ENCODE measurements around the gene DCDC1.

DCDC1 gene

GRCh38 chr11:31050061-31050765, 319.3 kb downstream of the DCDC1 start:
- Mint-ChIP-seq H3K9me3 (peaks cover 19% of the 10 kb centered on the region), H3K4me3 (no peak overlapping the region), H3K4me1 (no peaks in the 10 kb centered on the region), H3K27me3 (no peaks in the 10 kb centered on the region), H3K36me3 (ENCODE audit: insufficient read depth) (peaks cover 2% of the 10 kb centered on the region), H3K27ac (ENCODE audit: low read depth) (no peak overlapping the region)
- no peak for ATAC-seq (replicated peaks; ENCODE audit: extremely low read depth, poor library complexity, severe bottlenecking)
- DNase-seq (ENCODE audit: low spot score in 2 of 2) = no peak

- no peaks in the 10 kb centered on the region for H3K9me3 Mint-ChIP-seq
- H3K4me1 Mint-ChIP-seq = no peaks in the 10 kb centered on the region
- ATAC-seq (replicated peaks; ENCODE audit: extremely low read depth, poor library complexity, severe bottlenecking) (no peak), DNase-seq (ENCODE audit: low spot score in 2 of 2) (no peak)
- no peaks in the 10 kb centered on the region for H3K27me3 Mint-ChIP-seq
- H3K36me3 Mint-ChIP-seq (ENCODE audit: insufficient read depth) = no peaks in the 10 kb centered on the region
- no peak overlapping the region for H3K27ac Mint-ChIP-seq (ENCODE audit: low read depth)
- H3K4me3 Mint-ChIP-seq = no peak overlapping the region
These were observed 324.2 kb downstream of the DCDC1 start for GRCh38 chr11:31045335-31045734.

- DNase-seq (ENCODE audit: low spot score in 2 of 2) (no peak), ATAC-seq (replicated peaks; ENCODE audit: extremely low read depth, poor library complexity, severe bottlenecking) (no peak)
- H3K4me3 Mint-ChIP-seq = no peak overlapping the region
- no peaks in the 10 kb centered on the region for H3K36me3 Mint-ChIP-seq (ENCODE audit: insufficient read depth)
- H3K4me1 Mint-ChIP-seq = no peaks in the 10 kb centered on the region
- H3K27ac Mint-ChIP-seq (ENCODE audit: low read depth) = no peak overlapping the region
- peaks cover 7% of the 10 kb centered on the region for H3K9me3 Mint-ChIP-seq
- no peaks in the 10 kb centered on the region for H3K27me3 Mint-ChIP-seq
These were observed 339.3 kb downstream of the DCDC1 start for GRCh38 chr11:31030138-31030792.

GRCh38 chr11:31026315-31026714, 343.2 kb downstream of the DCDC1 start:
- no peak for ATAC-seq (replicated peaks; ENCODE audit: extremely low read depth, poor library complexity, severe bottlenecking)
- no peaks in the 10 kb centered on the region for H3K36me3 Mint-ChIP-seq (ENCODE audit: insufficient read depth)
- peaks cover 7% of the 10 kb centered on the region for H3K9me3 Mint-ChIP-seq
- H3K27ac Mint-ChIP-seq (ENCODE audit: low read depth) = no peak overlapping the region
- H3K4me1 Mint-ChIP-seq = no peaks in the 10 kb centered on the region
- no peaks in the 10 kb centered on the region for H3K27me3 Mint-ChIP-seq
- no peak for DNase-seq (ENCODE audit: low spot score in 2 of 2)
- no peak overlapping the region for H3K4me3 Mint-ChIP-seq

- H3K9me3 Mint-ChIP-seq = peaks cover 19% of the 10 kb centered on the region
- no peaks in the 10 kb centered on the region for H3K27me3 Mint-ChIP-seq
- DNase-seq (ENCODE audit: low spot score in 2 of 2) (no peak), ATAC-seq (replicated peaks; ENCODE audit: extremely low read depth, poor library complexity, severe bottlenecking) (no peak)
- no peaks in the 10 kb centered on the region for H3K4me1 Mint-ChIP-seq
- H3K27ac Mint-ChIP-seq (ENCODE audit: low read depth) = no peak overlapping the region
- H3K36me3 Mint-ChIP-seq (ENCODE audit: insufficient read depth) = no peaks in the 10 kb centered on the region
- H3K4me3 Mint-ChIP-seq = no peak overlapping the region
These were observed 347.5 kb downstream of the DCDC1 start for GRCh38 chr11:31022080-31022479.

GRCh38 chr11:31019786-31020185, 349.8 kb downstream of the DCDC1 start:
- DNase-seq (ENCODE audit: low spot score in 2 of 2) (no peak), ATAC-seq (replicated peaks; ENCODE audit: extremely low read depth, poor library complexity, severe bottlenecking) (no peak)
- H3K9me3 Mint-ChIP-seq = peaks cover 19% of the 10 kb centered on the region
- H3K27me3 Mint-ChIP-seq = no peaks in the 10 kb centered on the region
- no peak overlapping the region for H3K4me3 Mint-ChIP-seq
- H3K27ac Mint-ChIP-seq (ENCODE audit: low read depth) = no peak overlapping the region
- no peaks in the 10 kb centered on the region for H3K36me3 Mint-ChIP-seq (ENCODE audit: insufficient read depth)
- no peaks in the 10 kb centered on the region for H3K4me1 Mint-ChIP-seq

GRCh38 chr11:31005202-31005601, 364.3 kb downstream of the DCDC1 start:
- ATAC-seq (replicated peaks; ENCODE audit: extremely low read depth, poor library complexity, severe bottlenecking) = no peak
- no peaks in the 10 kb centered on the region for H3K27me3 Mint-ChIP-seq
- H3K27ac Mint-ChIP-seq (ENCODE audit: low read depth) = no peak overlapping the region
- no peaks in the 10 kb centered on the region for H3K4me1 Mint-ChIP-seq
- H3K4me3 Mint-ChIP-seq = no peak overlapping the region
- no peak for DNase-seq (ENCODE audit: low spot score in 2 of 2)
- H3K9me3 Mint-ChIP-seq = peaks cover 14% of the 10 kb centered on the region
- H3K36me3 Mint-ChIP-seq (ENCODE audit: insufficient read depth) = no peaks in the 10 kb centered on the region

- no peaks in the 10 kb centered on the region for H3K27me3 Mint-ChIP-seq
- ATAC-seq (replicated peaks; ENCODE audit: extremely low read depth, poor library complexity, severe bottlenecking) = no peak
- no peak overlapping the region for H3K4me3 Mint-ChIP-seq
- no peaks in the 10 kb centered on the region for H3K4me1 Mint-ChIP-seq
- H3K36me3 Mint-ChIP-seq (ENCODE audit: insufficient read depth) = no peaks in the 10 kb centered on the region
- peaks cover 16% of the 10 kb centered on the region for H3K9me3 Mint-ChIP-seq
- H3K27ac Mint-ChIP-seq (ENCODE audit: low read depth) = no peak overlapping the region
- DNase-seq (ENCODE audit: low spot score in 2 of 2) = no peak
These were observed 368.1 kb downstream of the DCDC1 start for GRCh38 chr11:31001427-31001826.

GRCh38 chr11:31000381-31000780, 369.2 kb downstream of the DCDC1 start:
- DNase-seq (ENCODE audit: low spot score in 2 of 2) (no peak), ATAC-seq (replicated peaks; ENCODE audit: extremely low read depth, poor library complexity, severe bottlenecking) (no peak)
- Mint-ChIP-seq H3K4me1 (no peaks in the 10 kb centered on the region), H3K4me3 (no peak overlapping the region), H3K27me3 (no peaks in the 10 kb centered on the region), H3K9me3 (peaks cover 16% of the 10 kb centered on the region), H3K27ac (ENCODE audit: low read depth) (no peak overlapping the region), H3K36me3 (ENCODE audit: insufficient read depth) (no peaks in the 10 kb centered on the region)

- Mint-ChIP-seq H3K4me3 (no peak overlapping the region), H3K36me3 (ENCODE audit: insufficient read depth) (no peaks in the 10 kb centered on the region), H3K27me3 (no peaks in the 10 kb centered on the region), H3K9me3 (peaks cover 10% of the 10 kb centered on the region), H3K4me1 (no peaks in the 10 kb centered on the region), H3K27ac (ENCODE audit: low read depth) (no peak overlapping the region)
- no peak for ATAC-seq (replicated peaks; ENCODE audit: extremely low read depth, poor library complexity, severe bottlenecking)
- DNase-seq (ENCODE audit: low spot score in 2 of 2) = no peak
These were observed 377.1 kb downstream of the DCDC1 start for GRCh38 chr11:30992513-30992849.

GRCh38 chr11:30991802-30992512, 377.6 kb downstream of the DCDC1 start:
- Mint-ChIP-seq H3K27me3 (no peaks in the 10 kb centered on the region), H3K9me3 (peaks cover 7% of the 10 kb centered on the region), H3K27ac (ENCODE audit: low read depth) (no peak overlapping the region), H3K4me3 (no peak overlapping the region), H3K4me1 (no peaks in the 10 kb centered on the region), H3K36me3 (ENCODE audit: insufficient read depth) (no peaks in the 10 kb centered on the region)
- no peak for ATAC-seq (replicated peaks; ENCODE audit: extremely low read depth, poor library complexity, severe bottlenecking)
- DNase-seq (ENCODE audit: low spot score in 2 of 2) = no peak

GRCh38 chr11:30991376-30991775, 378.2 kb downstream of the DCDC1 start:
- DNase-seq (ENCODE audit: low spot score in 2 of 2) (no peak), ATAC-seq (replicated peaks; ENCODE audit: extremely low read depth, poor library complexity, severe bottlenecking) (no peak)
- no peak overlapping the region for H3K27ac Mint-ChIP-seq (ENCODE audit: low read depth)
- no peak overlapping the region for H3K4me3 Mint-ChIP-seq
- no peaks in the 10 kb centered on the region for H3K36me3 Mint-ChIP-seq (ENCODE audit: insufficient read depth)
- H3K9me3 Mint-ChIP-seq = peaks cover 5% of the 10 kb centered on the region
- no peaks in the 10 kb centered on the region for H3K27me3 Mint-ChIP-seq
- H3K4me1 Mint-ChIP-seq = no peaks in the 10 kb centered on the region
